H1 (cell line): ENCODE results near the gene DPF1. TPM values are rescaled to one million over a fixed set of nuclear protein-coding genes. Genes with fewer than 3 reads are reported as not detected.

Experiments
- CTCF ChIA-PET: fragments of 300-600 bp; sonication (Branson Sonifier 250); formaldehyde crosslinking; loops from one replicate; lab custom pipeline; 2021; ENCODE audit not compliant: partially characterized antibody; lab: Charles Lee
- POLR2A ChIA-PET: fragments of 300-600 bp; sonication (Branson Sonifier 250); formaldehyde crosslinking; loops from one replicate; lab custom pipeline; 2021; ENCODE audit warnings: inconsistent platforms; ENCODE audit not compliant: partially characterized antibody; lab: Charles Lee
- DNase-seq, 2 experiments: peaks; one replicate each; pipeline versions ENCODE4 v3.0.0 to v3.0.0-alpha.2; 2010 to 2022; ENCODE audit warnings: low spot score in 2 of 2, low read depth in 1 of 2, mixed read lengths in 1 of 2
- FAIRE-seq: peaks from 2 replicates; lab custom pipeline; 2011; peaks lifted over from hg19 to GRCh38; lab: Jason Lieb, UNC
- H2AFZ ChIP-seq: 2 replicates; pipeline ENCODE4 v1.8.1; 2012; ENCODE audit warnings: low read length, inconsistent platforms
- H2AK5ac ChIP-seq: 2 replicates; pipeline ENCODE4 v1.6.1; 2013; ENCODE audit warnings: low read depth, low read length
- H2BK120ac ChIP-seq: replicated peaks from 2 replicates; pipeline ENCODE3; 2013; ENCODE audit warnings: low read depth, low read length, inconsistent platforms
- H2BK12ac ChIP-seq: 2 replicates; pipeline ENCODE4 v1.6.1; 2013; ENCODE audit warnings: low read depth, low read length
- H2BK15ac ChIP-seq: 2 replicates; pipeline ENCODE4 v1.6.1; 2013; ENCODE audit warnings: low read length
- H2BK20ac ChIP-seq: 2 replicates; pipeline ENCODE4 v1.6.1; 2013; ENCODE audit warnings: low read length
- H2BK5ac ChIP-seq: 2 replicates; pipeline ENCODE4 v1.6.1; 2013; ENCODE audit warnings: low read depth, low read length
- H3K14ac ChIP-seq: 2 replicates; pipeline ENCODE4 v1.6.1; 2013; ENCODE audit warnings: inconsistent platforms; ENCODE audit not compliant: insufficient read length
- H3K18ac ChIP-seq: 2 replicates; pipeline ENCODE4 v1.6.1; 2013; ENCODE audit warnings: low read length; ENCODE audit errors: extremely low read depth
- H3K23ac ChIP-seq: 2 replicates; pipeline ENCODE4 v1.6.1; 2013; ENCODE audit warnings: inconsistent platforms; ENCODE audit not compliant: insufficient read length
- H3K23me2 ChIP-seq: 2 replicates; pipeline ENCODE4 v1.6.1; 2013; ENCODE audit warnings: low read depth, low read length
- H3K27ac ChIP-seq: 2 replicates; pipeline ENCODE4 v1.6.1; 2011; ENCODE audit warnings: low read depth, low read length, inconsistent platforms
- H3K27me3 ChIP-seq, 4 experiments: replicated peaks in 1 of 4; 1 replicate in 1 of 4; 2 replicates in 3 of 4; pipeline versions ENCODE4 v1.6.1 to v1.8.1; 2011 to 2013; ENCODE audit warnings: low read length in 3 of 4, mild to moderate bottlenecking in 3 of 4, inconsistent platforms in 2 of 4, mixed read lengths in 2 of 4, moderate library complexity in 1 of 4; ENCODE audit not compliant: control insufficient read depth in 3 of 4, insufficient read depth in 3 of 4; ENCODE audit errors: extremely low read depth in 1 of 4
- H3K36me3 ChIP-seq, 4 experiments: 2 replicates each; pipeline versions ENCODE4 v1.6.1 to v1.8.1; 2011 to 2013; ENCODE audit warnings: mild to moderate bottlenecking in 4 of 4, low read length in 3 of 4, moderate library complexity in 2 of 4, control low read depth in 1 of 4, inconsistent platforms in 1 of 4; ENCODE audit not compliant: insufficient read depth in 4 of 4, control insufficient read depth in 2 of 4
- H3K4ac ChIP-seq: replicated peaks from 2 replicates; pipeline ENCODE3; 2013; ENCODE audit warnings: low read length, low read depth, mixed read lengths, inconsistent platforms; ENCODE audit not compliant: insufficient read length
- H3K4me1 ChIP-seq, 4 experiments: replicated peaks in 1 of 4; 1 replicate in 1 of 4; 2 replicates in 3 of 4; pipeline versions ENCODE4 v1.6.1 to v1.8.1; 2011 to 2013; ENCODE audit warnings: low read length in 3 of 4, inconsistent platforms in 2 of 4, mixed read lengths in 1 of 4; ENCODE audit not compliant: insufficient read depth in 4 of 4, control insufficient read depth in 3 of 4
- H3K4me2 ChIP-seq, 2 experiments: 2 replicates each; pipeline versions ENCODE4 v1.6.1 to v1.8.1; 2011 to 2013; ENCODE audit warnings: low read depth in 2 of 2, low read length in 2 of 2, control low read depth in 1 of 2, inconsistent platforms in 1 of 2, mild to moderate bottlenecking in 1 of 2; ENCODE audit not compliant: insufficient read depth in 1 of 2
- H3K4me3 ChIP-seq, 4 experiments: fragments of 200-600, 300-600 bp in 1 of 4; sonication (generic), shearing (Covaris generic), sonication (Bioruptor Twin) in 1 of 4; 2 replicates each; pipeline versions ENCODE4 v1.5.1 to v1.8.1; 2011 to 2016; ENCODE audit warnings: low read length in 4 of 4, low read depth in 3 of 4, control low read depth in 2 of 4, inconsistent platforms in 2 of 4, mild to moderate bottlenecking in 2 of 4, mixed read lengths in 1 of 4, moderate library complexity in 1 of 4; ENCODE audit not compliant: insufficient read depth in 2 of 4; ENCODE audit errors: extremely low read depth in 1 of 4
- H3K56ac ChIP-seq: replicated peaks from 2 replicates; pipeline ENCODE3; 2013; ENCODE audit warnings: low read depth, mild to moderate bottlenecking, mixed read lengths, low read length, inconsistent platforms; ENCODE audit not compliant: insufficient read length
- H3K79me1 ChIP-seq: 2 replicates; pipeline ENCODE4 v1.6.1; 2013; ENCODE audit warnings: low read depth, low read length, control low read depth
- H3K79me2 ChIP-seq, 2 experiments: 2 replicates each; pipeline versions ENCODE4 v1.6.1 to v1.8.1; 2012 to 2013; ENCODE audit warnings: low read length in 2 of 2, mild to moderate bottlenecking in 2 of 2, inconsistent platforms in 1 of 2; ENCODE audit not compliant: insufficient read depth in 2 of 2, control insufficient read depth in 1 of 2
- H3K9ac ChIP-seq, 4 experiments: replicated peaks in 1 of 4; 1 replicate in 1 of 4; 2 replicates in 3 of 4; pipeline versions ENCODE4 v1.6.1 to v1.8.1; 2011 to 2013; ENCODE audit warnings: low read depth in 3 of 4, low read length in 3 of 4, control low read depth in 2 of 4, mild to moderate bottlenecking in 2 of 4, moderate library complexity in 2 of 4, inconsistent platforms in 1 of 4; ENCODE audit errors: extremely low read depth in 1 of 4
- H3K9me3 ChIP-seq, 2 experiments: 2 replicates each; pipeline versions ENCODE4 v1.6.1 to v1.8.1; 2012 to 2013; ENCODE audit warnings: mild to moderate bottlenecking in 2 of 2, moderate library complexity in 2 of 2, control low read depth in 1 of 2, inconsistent platforms in 1 of 2, low read depth in 1 of 2, low read length in 1 of 2, mixed read lengths in 1 of 2; ENCODE audit not compliant: insufficient read depth in 2 of 2
- H4K20me1 ChIP-seq, 2 experiments: replicated peaks in 1 of 2; 2 replicates each; pipeline versions ENCODE3 to v1.8.1; 2011 to 2013; ENCODE audit warnings: inconsistent platforms in 2 of 2, low read length in 2 of 2, mild to moderate bottlenecking in 1 of 2; ENCODE audit not compliant: insufficient read depth in 2 of 2, control insufficient read depth in 1 of 2
- H4K5ac ChIP-seq: 2 replicates; pipeline ENCODE4 v1.6.1; 2013; ENCODE audit warnings: low read length, low read depth, mixed read lengths, inconsistent platforms; ENCODE audit not compliant: insufficient read length
- H4K8ac ChIP-seq: 2 replicates; pipeline ENCODE4 v1.8.0; 2013; ENCODE audit warnings: mild to moderate bottlenecking, moderate library complexity, low read length, inconsistent platforms; ENCODE audit not compliant: insufficient read depth; ENCODE audit errors: extremely low read depth
- H4K91ac ChIP-seq: replicated peaks from 2 replicates; pipeline ENCODE3; 2013; ENCODE audit warnings: low read length, mixed read lengths, inconsistent platforms; ENCODE audit not compliant: insufficient read length
- ASH2L ChIP-seq: fragments of 200-600, 300-600 bp; sonication (generic); IDR thresholded peaks from one replicate; pipeline ENCODE4 v1.7.1; 2017; ENCODE audit warnings: low read length
- HDAC2 ChIP-seq, 2 experiments: fragments of 300-600 bp in 1 of 2; sonication (generic) in 1 of 2; IDR thresholded peaks; 2 replicates each; pipeline ENCODE4 v1.6.1; 2011 to 2012; ENCODE audit warnings: low read depth in 2 of 2, low read length in 2 of 2, mild to moderate bottlenecking in 2 of 2, moderate library complexity in 2 of 2, borderline replicate concordance in 1 of 2, inconsistent platforms in 1 of 2
- POLR2AphosphoS5 ChIP-seq: IDR thresholded peaks from 2 replicates; pipeline ENCODE4 v1.6.1; 2011; ENCODE audit warnings: low read depth, low read length
- RXRA ChIP-seq: IDR thresholded peaks from 2 replicates; pipeline ENCODE4 v1.6.1; 2011; ENCODE audit warnings: low read depth, mild to moderate bottlenecking, low read length, moderate library complexity; ENCODE audit not compliant: insufficient read depth
- SAP30 ChIP-seq: fragments of 300-600 bp; sonication (generic); IDR thresholded peaks from 2 replicates; pipeline ENCODE4 v1.7.1; 2012; ENCODE audit warnings: low read length, moderate library complexity, mild to moderate bottlenecking, inconsistent platforms; ENCODE audit not compliant: insufficient read depth, insufficient replicate concordance
- SP1 ChIP-seq: IDR thresholded peaks from 2 replicates; pipeline ENCODE4 v1.6.1; 2011; ENCODE audit warnings: low read depth, low read length
- TCF12 ChIP-seq: IDR thresholded peaks from 2 replicates; pipeline ENCODE4 v1.6.1; 2011; ENCODE audit warnings: low read depth, mild to moderate bottlenecking, low read length
- WGBS, 2 experiments: shearing (Covaris generic) in 1 of 2; methylation state at CpG; one replicate each; pipeline versions ENCODE4 v1.1.6 to v1.1.7; 2013 to 2015; ENCODE audit warnings: low lambda C conversion rate in 2 of 2, mixed read lengths in 2 of 2, inconsistent platforms in 1 of 2, low coverage in 1 of 2, missing lambda C conversion rate in 1 of 2; ENCODE audit not compliant: insufficient replicate concordance in 2 of 2, insufficient coverage in 1 of 2, insufficient read length in 1 of 2; ENCODE audit errors: extremely low coverage in 1 of 2, missing lambda C conversion rate in 1 of 2; 5-methylcytosine and 5-hydroxymethylcytosine counted together
- polyA plus RNA-seq, 7 experiments: library from polyadenylated mRNA; depleted of rRNA in 3 of 7; stranded (reverse) in 5 of 7; unstranded in 2 of 7; fragments of >200 nt in 5 of 7; fragments of 200-250 nt in 2 of 7; gene quantifications; 1 replicate in 5 of 7; 2 replicates in 1 of 7; 4 replicates in 1 of 7; pipeline versions ENCODE4 v1.2.1 to v1.2.3, GENCODE V29; 2011 to 2013; ENCODE audit warnings: missing spikeins in 2 of 7, mixed read lengths in 2 of 7
- total RNA-seq: library from RNA; stranded (reverse); fragmentation: NEBNext Ultra II Directional; extraction: Animal tissue kit (Norgen Biotek cat#: 25700); gene quantifications from 2 replicates; pipeline ENCODE4 v1.2.1, GENCODE V29; 2021
- TF ChIP-seq, protein P1 (sequence below): IDR thresholded peaks from 2 replicates; pipeline ENCODE4 v1.6.1; 2012; ENCODE audit warnings: low read length, inconsistent platforms
- TF ChIP-seq, protein P2 (sequence below): IDR thresholded peaks from 2 replicates; pipeline ENCODE4 v1.6.1; 2012; ENCODE audit warnings: inconsistent platforms

The DPF1 gene
- total and polyA plus RNA-seq, 2 of the 8 experiments (the other 6 are each of a cell fraction or from before 2014, with no cell fraction given): 12.9 to 15.6 TPM

DNA sequence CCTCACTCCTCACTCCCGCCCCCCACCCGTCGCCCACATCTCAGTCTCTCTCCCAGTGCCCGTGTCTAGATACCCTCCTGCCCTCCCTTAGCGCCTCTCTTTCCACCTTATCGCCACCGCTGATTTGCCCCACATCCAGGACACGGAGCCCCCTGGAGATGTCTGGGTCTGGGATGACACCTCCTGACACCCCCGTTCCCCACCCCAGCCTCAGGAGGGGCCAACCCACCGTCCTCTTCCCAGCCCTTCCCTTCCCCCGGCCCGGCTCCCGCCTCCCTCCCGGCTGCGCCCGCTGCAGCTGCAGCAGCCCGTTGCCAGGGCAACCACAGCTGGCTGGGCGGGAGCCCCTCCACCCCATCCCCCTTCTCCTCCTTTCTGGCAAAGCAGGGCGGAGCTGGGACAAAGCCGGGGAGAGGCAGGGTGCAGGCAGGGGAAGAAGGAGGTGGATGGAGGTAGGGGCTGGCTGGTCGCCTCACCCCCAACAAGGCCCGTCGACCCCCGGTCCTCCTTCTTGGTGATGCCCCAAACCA, 13.5 kb downstream of the DPF1 start:
- no peak overlapping the region for H3K4ac ChIP-seq
- H3K4me3 ChIP-seq: peak overlapping the region; percentile 48 to 63 (median 56)
- H4K91ac ChIP-seq: peak overlapping the region; percentile 80
- no peak overlapping the region for H2BK20ac ChIP-seq
- ChIA-PET POLR2A (interaction anchor here (0.6 to 4.3 kb wide), 8 partner anchors 10 to 304 kb away, joined by 3 to 29 read pairs (median 4); partner anchors contain the start of genes SIPA1L3 and WDR87), CTCF (interaction anchor here (1.3 to 1.9 kb wide), 4 partner anchors 15 to 27 kb away, joined by 3 to 4 read pairs (median 4); no protein-coding TSS in a partner anchor)
- H4K5ac ChIP-seq: peak overlapping the region; percentile 49
- H4K20me1 ChIP-seq: peaks cover 0 to 1% of the 10 kb centered on the region in 2 experiments
- peak in 1 of 2 experiments; percentile 90 for DNase-seq
- H3K27ac ChIP-seq: 0 out of 2 replicates have a peak overlapping the region, but pooled peaks have one; percentile 46
- whole genome bisulfite sequencing, 2 experiments: 0% methylated on average over 9 of the region's 24 CpGs; no CpG with 5 or more reads in 1 of the 2 experiments
- H3K14ac ChIP-seq: no peak overlapping the region
- 0 out of 2 replicates have a peak overlapping the region, but pooled peaks have one; percentile 20 for H4K8ac ChIP-seq
- H3K4me1 ChIP-seq: peaks cover 0 to 20% (median 13%) of the 10 kb centered on the region in 4 experiments; a peak in 6 of 7 replicates
- H3K36me3 ChIP-seq: no peaks in the 10 kb centered on the region; a peak in 1 of 8 replicates
- no peaks in the 10 kb centered on the region for H3K79me1 ChIP-seq
- no peak overlapping the region for H2BK120ac ChIP-seq
- H3K4me2 ChIP-seq: peak overlapping the region; percentile 97 to 100
- peak overlapping the region; percentile 99; the same call in 1 of the 2 replicates for H2BK15ac ChIP-seq
- peak overlapping the region in 3 of 4 experiments; percentile 48 to 65 (median 60); a peak in 5 of 7 replicates for H3K9ac ChIP-seq
- peak overlapping the region; percentile 77 for H2BK5ac ChIP-seq
- no peaks in the 10 kb centered on the region for H3K9me3 ChIP-seq
- peaks cover 19% of the 10 kb centered on the region for H3K23me2 ChIP-seq
- H3K56ac ChIP-seq: peak overlapping the region; percentile 42
- H2AFZ ChIP-seq: no peak overlapping the region
- peak overlapping the region; percentile 96 for H2BK12ac ChIP-seq
- 0 out of 2 replicates have a peak overlapping the region, but pooled peaks have one; percentile 24 for H2AK5ac ChIP-seq
- no peak overlapping the region for H3K23ac ChIP-seq
- peak overlapping the region; percentile 90; the same call in 1 of the 2 replicates for H3K18ac ChIP-seq
- H3K79me2 ChIP-seq: no peaks in the 10 kb centered on the region
- no peaks in the 10 kb centered on the region for H3K27me3 ChIP-seq
- no peak for FAIRE-seq
- TF ChIP-seq POLR2AphosphoS5 (peak; percentile 61; the same call in 1 of the 2 replicates), SAP30 (peak; percentile 62), ASH2L (peak; percentile 48), SP1 (peak; percentile 57), TCF12 (peak; percentile 83; the same call in 1 of the 2 replicates), RXRA (no peak), HDAC2 (IDR thresholded peaks at IDR 0.05; ENCODE audit: borderline replicate concordance in 1 of 2, low read depth in 2 of 2, low read length in 2 of 2) (peak in 1 of 2 experiments; percentile 67; a peak in 2 of 4 replicates)
- TF ChIP-seq, protein P1, sequence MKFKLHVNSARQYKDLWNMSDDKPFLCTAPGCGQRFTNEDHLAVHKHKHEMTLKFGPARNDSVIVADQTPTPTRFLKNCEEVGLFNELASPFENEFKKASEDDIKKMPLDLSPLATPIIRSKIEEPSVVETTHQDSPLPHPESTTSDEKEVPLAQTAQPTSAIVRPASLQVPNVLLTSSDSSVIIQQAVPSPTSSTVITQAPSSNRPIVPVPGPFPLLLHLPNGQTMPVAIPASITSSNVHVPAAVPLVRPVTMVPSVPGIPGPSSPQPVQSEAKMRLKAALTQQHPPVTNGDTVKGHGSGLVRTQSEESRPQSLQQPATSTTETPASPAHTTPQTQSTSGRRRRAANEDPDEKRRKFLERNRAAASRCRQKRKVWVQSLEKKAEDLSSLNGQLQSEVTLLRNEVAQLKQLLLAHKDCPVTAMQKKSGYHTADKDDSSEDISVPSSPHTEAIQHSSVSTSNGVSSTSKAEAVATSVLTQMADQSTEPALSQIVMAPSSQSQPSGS: no peak
- TF ChIP-seq, protein P2, sequence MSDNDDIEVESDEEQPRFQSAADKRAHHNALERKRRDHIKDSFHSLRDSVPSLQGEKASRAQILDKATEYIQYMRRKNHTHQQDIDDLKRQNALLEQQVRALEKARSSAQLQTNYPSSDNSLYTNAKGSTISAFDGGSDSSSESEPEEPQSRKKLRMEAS: peak; percentile 25; the same call in 1 of the 2 replicates
